Measurements from ENCODE around the gene STXBP2. TPM values are rescaled to one million over a fixed set of nuclear protein-coding genes. Genes with fewer than 3 reads are reported as not detected.

Gene STXBP2
- polyA plus RNA-seq, 4 donors = 95.2 to 271 (median 181) TPM

GRCh38 chr19:7636317-7636690 lies 606 bp upstream of the STXBP2 start:
- peaks cover 0 to 39% (median 0%) of the 10 kb centered on the region in 3 donors for H3K36me3 ChIP-seq (ENCODE audit: control insufficient read depth in 3 of 3, insufficient read depth in 2 of 3, low read depth in 1 of 3, low read length in 3 of 3)
- H3K4me1 ChIP-seq (ENCODE audit: control insufficient read depth in 3 of 3, insufficient read depth in 2 of 3, low read depth in 1 of 3, low read length in 2 of 3) = peaks cover 0 to 6% (median 0%) of the 10 kb centered on the region in 3 donors
- WGBS, 3 donors = 73 to 88% (median 80%) methylated on average over 16 of the region's 16 CpGs
- H3K27me3 ChIP-seq (ENCODE audit: control insufficient read depth in 3 of 3, insufficient read depth in 3 of 3, low read length in 3 of 3) = peaks cover 0 to 7% (median 2%) of the 10 kb centered on the region in 3 donors
- FAIRE-seq = no peak
- H3K4me3 ChIP-seq (ENCODE audit: low read depth in 1 of 3, low read length in 3 of 3) = peak overlapping the region in 1 of 3 donors; percentile 28
- H3K9me3 ChIP-seq (ENCODE audit: control insufficient read depth in 2 of 2, insufficient read depth in 1 of 2, low read depth in 1 of 2, low read length in 1 of 2) = no peaks in the 10 kb centered on the region
- no peak for DNase-seq
- H3K27ac ChIP-seq (ENCODE audit: low read depth in 1 of 3, low read length in 2 of 3) = no peak overlapping the region

GRCh38 chr19:7637374-7638256 lies 705 bp downstream of the STXBP2 start:
- DNase-seq (peak; percentile 59 to 71), FAIRE-seq (no peak)
- Histone ChIP-seq H3K9me3 (ENCODE audit: control insufficient read depth in 2 of 2, insufficient read depth in 1 of 2, low read depth in 1 of 2, low read length in 1 of 2) (no peaks in the 10 kb centered on the region), H3K27ac (ENCODE audit: low read depth in 1 of 3, low read length in 2 of 3) (peak overlapping the region; percentile 66 to 91 (median 81)), H3K36me3 (ENCODE audit: control insufficient read depth in 3 of 3, insufficient read depth in 2 of 3, low read depth in 1 of 3, low read length in 3 of 3) (peaks cover 0 to 40% (median 2%) of the 10 kb centered on the region in 3 donors), H3K4me3 (ENCODE audit: low read depth in 1 of 3, low read length in 3 of 3) (peak overlapping the region; percentile 62 to 91 (median 86)), H3K4me1 (ENCODE audit: control insufficient read depth in 3 of 3, insufficient read depth in 2 of 3, low read depth in 1 of 3, low read length in 2 of 3) (peaks cover 0 to 6% (median 0%) of the 10 kb centered on the region in 3 donors), H3K27me3 (ENCODE audit: control insufficient read depth in 3 of 3, insufficient read depth in 3 of 3, low read length in 3 of 3) (peaks cover 0 to 7% (median 2%) of the 10 kb centered on the region in 3 donors)
- 24 to 35% (median 25%) methylated on average over 30 of the region's 30 CpGs for WGBS, 3 donors

- H3K4me1 ChIP-seq (ENCODE audit: control insufficient read depth in 3 of 3, insufficient read depth in 2 of 3, low read depth in 1 of 3, low read length in 2 of 3) = peaks cover 0 to 6% (median 0%) of the 10 kb centered on the region in 3 donors
- H3K4me3 ChIP-seq (ENCODE audit: low read depth in 1 of 3, low read length in 3 of 3) = no peak overlapping the region
- no peaks in the 10 kb centered on the region for H3K9me3 ChIP-seq (ENCODE audit: control insufficient read depth in 2 of 2, insufficient read depth in 1 of 2, low read depth in 1 of 2, low read length in 1 of 2)
- no peak overlapping the region for H3K27ac ChIP-seq (ENCODE audit: low read depth in 1 of 3, low read length in 2 of 3)
- DNase-seq (no peak), FAIRE-seq (no peak)
- H3K36me3 ChIP-seq (ENCODE audit: control insufficient read depth in 3 of 3, insufficient read depth in 2 of 3, low read depth in 1 of 3, low read length in 3 of 3) = peaks cover 0 to 43% (median 2%) of the 10 kb centered on the region in 3 donors
- peaks cover 0 to 7% (median 2%) of the 10 kb centered on the region in 3 donors for H3K27me3 ChIP-seq (ENCODE audit: control insufficient read depth in 3 of 3, insufficient read depth in 3 of 3, low read length in 3 of 3)
- WGBS, 3 donors = 80 to 88% (median 84%) methylated on average over 12 of the region's 12 CpGs
These were observed 2.0 kb downstream of the STXBP2 start for GRCh38 chr19:7638802-7639465.

- Histone ChIP-seq H3K27me3 (ENCODE audit: control insufficient read depth in 3 of 3, insufficient read depth in 3 of 3, low read length in 3 of 3) (peaks cover 0 to 7% (median 2%) of the 10 kb centered on the region in 3 donors), H3K4me3 (ENCODE audit: low read depth in 1 of 3, low read length in 3 of 3) (no peak overlapping the region), H3K27ac (ENCODE audit: low read depth in 1 of 3, low read length in 2 of 3) (no peak overlapping the region), H3K4me1 (ENCODE audit: control insufficient read depth in 3 of 3, insufficient read depth in 2 of 3, low read depth in 1 of 3, low read length in 2 of 3) (peaks cover 0 to 6% (median 0%) of the 10 kb centered on the region in 3 donors), H3K36me3 (ENCODE audit: control insufficient read depth in 3 of 3, insufficient read depth in 2 of 3, low read depth in 1 of 3, low read length in 3 of 3) (peaks cover 0 to 51% (median 2%) of the 10 kb centered on the region in 3 donors), H3K9me3 (ENCODE audit: control insufficient read depth in 2 of 2, insufficient read depth in 1 of 2, low read depth in 1 of 2, low read length in 1 of 2) (no peaks in the 10 kb centered on the region)
- FAIRE-seq (no peak), DNase-seq (no peak)
- WGBS, 3 donors = 96 to 99% (median 96%) methylated on average over 13 of the region's 13 CpGs
These were observed 3.0 kb downstream of the STXBP2 start for GRCh38 chr19:7639863-7640348.

GRCh38 chr19:7640803-7641202 lies 3.9 kb downstream of the STXBP2 start:
- Histone ChIP-seq H3K9me3 (ENCODE audit: control insufficient read depth in 2 of 2, insufficient read depth in 1 of 2, low read depth in 1 of 2, low read length in 1 of 2) (no peaks in the 10 kb centered on the region), H3K36me3 (ENCODE audit: control insufficient read depth in 3 of 3, insufficient read depth in 2 of 3, low read depth in 1 of 3, low read length in 3 of 3) (peaks cover 4 to 60% (median 6%) of the 10 kb centered on the region in 3 donors), H3K27ac (ENCODE audit: low read depth in 1 of 3, low read length in 2 of 3) (no peak overlapping the region), H3K4me3 (ENCODE audit: low read depth in 1 of 3, low read length in 3 of 3) (no peak overlapping the region), H3K4me1 (ENCODE audit: control insufficient read depth in 3 of 3, insufficient read depth in 2 of 3, low read depth in 1 of 3, low read length in 2 of 3) (peaks cover 0 to 6% (median 0%) of the 10 kb centered on the region in 3 donors), H3K27me3 (ENCODE audit: control insufficient read depth in 3 of 3, insufficient read depth in 3 of 3, low read length in 3 of 3) (peaks cover 0 to 4% (median 2%) of the 10 kb centered on the region in 3 donors)
- 94 to 96% (median 95%) methylated on average over 11 of the region's 11 CpGs for WGBS, 3 donors
- DNase-seq = no peak
- FAIRE-seq = no peak

- Histone ChIP-seq H3K9me3 (ENCODE audit: control insufficient read depth in 2 of 2, insufficient read depth in 1 of 2, low read depth in 1 of 2, low read length in 1 of 2) (no peaks in the 10 kb centered on the region), H3K4me3 (ENCODE audit: low read depth in 1 of 3, low read length in 3 of 3) (no peak overlapping the region), H3K4me1 (ENCODE audit: control insufficient read depth in 3 of 3, insufficient read depth in 2 of 3, low read depth in 1 of 3, low read length in 2 of 3) (peaks cover 0 to 5% (median 0%) of the 10 kb centered on the region in 3 donors), H3K27ac (ENCODE audit: low read depth in 1 of 3, low read length in 2 of 3) (no peak overlapping the region), H3K27me3 (ENCODE audit: control insufficient read depth in 3 of 3, insufficient read depth in 3 of 3, low read length in 3 of 3) (peaks cover 0 to 2% (median 0%) of the 10 kb centered on the region in 3 donors), H3K36me3 (ENCODE audit: control insufficient read depth in 3 of 3, insufficient read depth in 2 of 3, low read depth in 1 of 3, low read length in 3 of 3) (peaks cover 6 to 68% (median 7%) of the 10 kb centered on the region in 3 donors)
- no peak for DNase-seq
- no peak for FAIRE-seq
- WGBS, 3 donors = 84 to 86% (median 86%) methylated on average over 38 to 43 of the region's 43 CpGs
These were observed 4.7 kb downstream of the STXBP2 start for GRCh38 chr19:7641290-7642276.

GRCh38 chr19:7642295-7643030 lies 5.6 kb downstream of the STXBP2 start:
- Histone ChIP-seq H3K36me3 (ENCODE audit: control insufficient read depth in 3 of 3, insufficient read depth in 2 of 3, low read depth in 1 of 3, low read length in 3 of 3) (peaks cover 6 to 77% (median 12%) of the 10 kb centered on the region in 3 donors), H3K9me3 (ENCODE audit: control insufficient read depth in 2 of 2, insufficient read depth in 1 of 2, low read depth in 1 of 2, low read length in 1 of 2) (no peaks in the 10 kb centered on the region), H3K27ac (ENCODE audit: low read depth in 1 of 3, low read length in 2 of 3) (no peak overlapping the region), H3K4me3 (ENCODE audit: low read depth in 1 of 3, low read length in 3 of 3) (no peak overlapping the region), H3K4me1 (ENCODE audit: control insufficient read depth in 3 of 3, insufficient read depth in 2 of 3, low read depth in 1 of 3, low read length in 2 of 3) (peaks cover 0 to 3% (median 0%) of the 10 kb centered on the region in 3 donors), H3K27me3 (ENCODE audit: control insufficient read depth in 3 of 3, insufficient read depth in 3 of 3, low read length in 3 of 3) (peaks cover 0 to 2% (median 0%) of the 10 kb centered on the region in 3 donors)
- DNase-seq = no peak
- FAIRE-seq = no peak
- WGBS, 3 donors = 91 to 96% (median 94%) methylated on average over 23 to 27 of the region's 27 CpGs
